Middle frontal gyrus (tissue), 1 donor: ENCODE data around the gene CYP2U1.
"Not testable (repeated sequence)": the region's sequence is repeated elsewhere in the genome, so short reads cannot be mapped to it uniquely, and the experiment has no call there.

Source experiments
- DNase-seq: peaks from one replicate; pipeline ENCODE4 v3.0.0-alpha.2; 2015; ENCODE audit warnings: low spot score; ENCODE audit errors: extremely low spot score

The CYP2U1 gene

GRCh38 chr4:107917500-107917899 is 13.8 kb upstream of the CYP2U1 start:
- no peak for DNase-seq

GRCh38 chr4:107922486-107923473 is 8.6 kb upstream of the CYP2U1 start:
- DNase-seq, result no peak

DNA sequence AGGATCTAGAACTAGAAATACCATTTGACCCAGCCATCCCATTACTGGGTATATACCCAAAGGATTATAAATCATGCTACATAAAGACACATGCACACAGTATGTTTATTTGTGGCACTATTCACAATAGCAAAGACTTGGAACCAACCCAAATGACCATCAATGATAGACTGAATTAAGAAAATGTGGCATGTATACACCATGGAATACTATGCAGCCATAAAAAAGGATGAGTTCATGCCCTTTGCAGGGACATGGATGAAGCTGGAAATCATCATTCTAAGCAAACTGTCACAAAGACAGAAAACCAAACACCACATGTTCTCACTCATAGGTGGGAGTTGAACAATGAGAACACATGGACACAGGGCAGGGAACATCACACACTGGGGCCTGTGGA is 5.6 kb upstream of the CYP2U1 start:
- DNase-seq, result not testable (repeated sequence)

DNA sequence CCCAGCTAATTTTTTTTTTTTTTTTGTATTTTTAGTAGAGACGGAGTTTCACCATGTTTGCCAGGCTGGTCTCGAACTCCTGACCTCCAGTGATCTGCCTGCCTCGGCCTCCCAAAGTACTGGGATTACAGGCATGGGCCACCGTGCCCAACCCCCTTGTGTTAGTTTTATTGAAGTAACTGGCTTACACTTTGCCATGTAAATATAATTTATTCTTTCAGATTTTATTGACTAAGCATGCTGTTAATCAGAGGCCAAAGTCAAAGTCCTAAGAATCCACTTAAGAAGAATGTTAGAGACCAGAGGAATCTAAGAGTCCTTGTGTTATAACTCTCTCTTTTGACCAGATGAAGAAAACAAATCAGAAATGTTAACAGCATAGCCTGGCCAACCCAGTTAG is 4.5 kb upstream of the CYP2U1 start:
- not testable (repeated sequence) for DNase-seq

- DNase-seq, result no peak
Observed at GRCh38 chr4:107931775-107932321, 499 bp downstream of the CYP2U1 start.

GRCh38 chr4:107935246-107935645 is 3.9 kb downstream of the CYP2U1 start:
- no peak for DNase-seq

- no peak for DNase-seq
Observed at GRCh38 chr4:107937040-107937439, 5.7 kb downstream of the CYP2U1 start.

DNA sequence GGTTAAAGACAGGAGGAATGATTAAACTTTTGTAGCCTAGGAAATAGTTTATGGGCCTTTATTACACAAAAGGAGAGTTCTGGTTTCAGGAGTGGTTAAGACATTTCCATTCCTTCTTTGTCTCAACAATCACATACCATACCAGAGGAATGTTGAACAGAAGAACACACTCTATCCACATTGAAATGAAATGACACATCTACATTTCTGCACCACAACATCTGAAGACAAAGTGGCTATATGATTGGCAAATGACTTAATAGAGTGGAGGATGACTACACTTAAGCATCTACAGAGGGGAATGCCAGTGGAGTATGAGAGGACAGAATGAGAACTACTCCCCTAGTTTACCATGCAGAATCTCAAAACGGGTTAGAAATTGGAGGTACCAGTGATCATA is 8.0 kb downstream of the CYP2U1 start:
- DNase-seq, result no peak

- no peak for DNase-seq
Observed at GRCh38 chr4:107945809-107946208, 14.5 kb downstream of the CYP2U1 start.

GRCh38 chr4:107950746-107951540 is 19.6 kb downstream of the CYP2U1 start:
- DNase-seq, result no peak

- DNase-seq, result no peak
Observed at GRCh38 chr4:107951551-107951950, 20.2 kb downstream of the CYP2U1 start.

- no peak for DNase-seq
Observed at GRCh38 chr4:107956011-107956410, 24.7 kb downstream of the CYP2U1 start.

DNA sequence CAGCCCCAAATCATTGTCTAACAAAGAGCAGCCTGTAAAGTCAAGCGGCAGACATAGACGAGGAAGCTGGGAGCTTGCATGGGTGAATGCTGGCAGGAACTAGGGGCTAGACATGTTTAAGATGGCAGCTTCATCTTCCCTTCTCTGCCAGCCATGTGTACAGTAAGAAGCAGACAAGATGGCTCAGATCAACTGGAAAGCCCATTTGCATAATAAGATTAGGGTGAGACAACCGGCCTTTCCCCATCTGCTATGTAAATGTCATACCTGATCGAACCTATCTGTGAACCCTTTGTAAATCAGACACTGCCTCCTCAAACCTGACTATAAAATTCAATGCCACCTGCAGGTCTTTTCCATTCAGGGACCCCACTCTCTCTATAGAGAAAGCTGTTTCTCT is 35.6 kb downstream of the CYP2U1 start:
- DNase-seq, result no peak

DNA sequence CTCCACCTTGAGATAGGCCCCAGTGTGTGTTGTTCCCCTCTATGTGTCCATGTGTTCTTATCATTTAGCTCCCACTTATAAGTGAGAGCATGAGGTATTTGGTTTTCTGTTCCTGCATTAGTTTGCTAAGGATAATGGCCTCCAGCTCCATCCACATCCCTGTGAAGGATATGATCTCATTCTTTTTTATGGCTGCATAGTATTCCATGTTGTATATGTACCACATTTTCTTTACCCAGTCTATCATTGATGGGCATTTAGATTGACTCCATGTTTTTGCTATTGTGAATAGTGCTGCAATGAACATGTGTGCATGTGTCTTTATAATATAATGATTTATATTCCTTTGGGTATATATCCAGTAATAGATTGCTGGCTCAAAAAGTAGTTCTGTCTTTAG is 36.2 kb downstream of the CYP2U1 start:
- DNase-seq, result not testable (repeated sequence)

DNA sequence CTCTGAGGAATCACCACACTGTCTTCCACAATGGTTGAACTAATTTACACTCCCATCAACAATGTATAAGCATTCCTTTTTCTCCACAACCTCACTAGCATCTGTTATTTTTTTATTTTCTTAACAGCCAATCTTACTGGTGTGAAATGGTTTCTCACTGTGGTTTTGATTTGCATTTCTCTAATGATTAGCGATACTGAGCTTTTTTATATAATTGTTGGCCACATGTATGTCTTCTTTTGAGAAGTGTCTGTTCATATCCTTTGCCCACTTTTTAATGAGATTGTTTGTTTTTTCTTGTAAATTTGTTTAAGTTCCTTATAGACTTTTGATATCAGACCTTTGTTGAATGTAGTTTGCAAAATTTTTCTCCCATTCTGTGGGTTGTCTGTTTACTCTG is 36.6 kb downstream of the CYP2U1 start:
- DNase-seq, result not testable (repeated sequence)

DNA sequence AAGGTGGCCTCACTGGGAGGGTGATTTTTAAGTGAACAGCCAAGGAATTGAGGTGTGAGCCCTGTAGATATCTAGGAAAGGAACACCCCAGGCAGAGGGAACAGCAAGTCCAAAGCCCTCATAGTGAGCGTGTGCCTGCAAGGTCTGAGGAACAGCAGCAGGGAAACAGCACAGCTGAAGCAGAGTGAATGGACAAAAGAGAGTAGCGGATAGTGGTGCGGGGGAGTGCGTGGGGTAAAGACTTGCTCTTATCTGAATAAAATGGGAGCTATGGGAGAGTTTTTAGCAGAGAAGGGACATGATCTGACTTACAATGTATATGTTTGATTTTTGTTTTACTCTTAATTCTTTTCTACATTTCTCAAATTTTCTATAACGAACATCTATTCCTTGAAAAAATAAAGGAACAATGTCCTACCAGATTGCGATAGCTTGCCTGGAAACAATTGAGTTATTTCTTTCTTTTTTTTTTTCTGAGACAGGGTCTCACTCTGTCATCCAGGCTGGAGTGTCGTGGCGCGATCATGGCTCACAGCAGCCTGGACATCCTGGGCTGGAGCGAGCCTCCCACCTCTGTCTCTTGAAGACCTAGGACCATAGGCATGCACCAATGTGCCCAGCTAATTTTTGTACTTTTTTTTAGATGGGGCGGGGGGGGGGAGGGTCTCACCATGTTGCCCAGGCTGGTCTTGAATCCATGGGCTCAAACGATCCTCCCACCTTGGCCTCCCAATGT is 38.9 kb downstream of the CYP2U1 start:
- DNase-seq, result no peak

- no peak for DNase-seq
Observed at GRCh38 chr4:107972605-107973004, 41.3 kb downstream of the CYP2U1 start.

DNA sequence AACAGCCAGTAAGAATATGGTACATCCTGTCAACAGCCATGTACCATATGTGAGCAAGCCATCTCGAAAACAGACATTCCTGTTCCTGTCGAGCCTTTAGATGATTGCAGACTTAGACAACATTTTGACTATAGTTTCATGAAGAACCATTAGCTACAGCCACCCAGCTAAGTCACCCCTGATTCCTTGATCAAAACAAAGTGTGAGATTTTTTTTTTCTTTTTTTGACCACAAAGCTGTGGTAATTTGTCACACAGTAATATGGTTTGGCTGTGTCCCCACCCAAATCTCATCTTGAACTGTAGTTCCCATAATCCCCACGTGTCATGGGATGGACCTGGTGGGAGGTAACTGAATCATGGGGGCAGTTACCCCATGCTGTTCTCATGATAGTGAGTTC is 43.2 kb downstream of the CYP2U1 start:
- DNase-seq, result no peak

- no peak for DNase-seq
Observed at GRCh38 chr4:107977482-107977881, 46.1 kb downstream of the CYP2U1 start.

DNA sequence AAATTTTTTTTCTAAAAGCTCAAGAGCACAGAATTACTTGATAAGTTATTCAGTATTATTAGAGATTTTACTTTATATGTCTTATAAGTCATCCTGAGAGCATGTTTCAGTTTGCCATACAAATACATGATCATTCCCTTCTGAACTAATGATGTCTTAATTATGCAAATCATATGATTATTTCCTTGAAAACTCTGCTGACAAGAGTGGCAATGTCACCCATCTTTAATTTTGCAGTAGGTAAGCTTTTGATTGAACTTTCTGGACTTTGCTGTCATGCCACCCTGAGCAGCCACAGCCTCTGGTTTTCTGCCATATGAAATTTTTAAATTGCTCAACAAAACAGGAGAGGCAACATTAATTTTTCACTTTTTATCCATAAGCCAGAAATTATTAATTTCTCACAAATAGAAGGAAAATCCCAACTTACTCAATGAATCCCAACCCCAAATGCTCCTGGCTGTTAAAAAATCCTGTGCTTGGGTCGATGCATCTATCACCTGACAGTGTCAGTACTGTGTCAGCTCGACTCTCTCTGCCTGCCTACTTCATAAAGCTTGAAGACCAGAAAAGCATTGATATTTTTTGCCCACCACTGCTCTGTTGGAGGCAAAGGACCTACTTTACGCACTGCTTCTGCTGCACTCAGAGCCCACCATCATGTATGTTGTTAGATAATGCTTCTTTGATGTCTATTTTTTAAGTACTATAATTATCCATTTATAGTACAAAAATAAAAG is 46.8 kb downstream of the CYP2U1 start:
- no peak for DNase-seq
